ENCODE results near the gene TNRC18. TPM values are rescaled to one million over a fixed set of nuclear protein-coding genes. Genes with fewer than 3 reads are reported as not detected.
A peak's percentile ranks its signal among the peaks of the same experiment; 100 is the strongest.
"Not testable (repeated sequence)": the region's sequence is repeated elsewhere in the genome, so short reads cannot be mapped to it uniquely, and the experiment has no call there.

Gene TNRC18
- total RNA-seq, 1 donor from 2014 or later, result 118 TPM

DNA sequence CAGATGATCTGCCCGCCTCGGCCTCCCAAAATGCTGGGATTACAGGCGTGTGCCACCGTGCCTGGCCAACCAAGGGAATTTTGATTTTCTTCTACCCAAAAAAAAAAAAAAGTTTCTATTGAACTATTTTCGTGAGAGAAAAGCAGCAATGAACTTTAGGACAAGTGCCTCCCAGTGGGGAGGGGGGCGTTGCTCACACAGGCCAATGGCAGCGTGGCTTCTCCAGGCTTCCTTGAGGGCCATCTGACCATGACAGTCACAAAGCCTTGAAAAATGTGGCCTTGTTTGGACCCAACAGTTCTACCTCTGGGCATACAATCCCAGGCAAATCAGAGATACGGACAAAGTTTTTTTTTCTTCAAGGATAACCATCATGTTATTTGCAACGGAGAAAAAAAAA, 56.0 kb downstream of the TNRC18 start:
- Histone ChIP-seq H3K4me1 (peaks cover 23% of the 10 kb centered on the region), H3K27me3 (no peaks in the 10 kb centered on the region), H3K36me3 (peaks cover 54% of the 10 kb centered on the region), H3K9me3 (no peaks in the 10 kb centered on the region), H3K4me3 (no peak overlapping the region), H3K27ac (no peak overlapping the region)
- intact Hi-C loops (cut with DNase I), result no loop called here
- TF ChIP-seq, protein P1, sequence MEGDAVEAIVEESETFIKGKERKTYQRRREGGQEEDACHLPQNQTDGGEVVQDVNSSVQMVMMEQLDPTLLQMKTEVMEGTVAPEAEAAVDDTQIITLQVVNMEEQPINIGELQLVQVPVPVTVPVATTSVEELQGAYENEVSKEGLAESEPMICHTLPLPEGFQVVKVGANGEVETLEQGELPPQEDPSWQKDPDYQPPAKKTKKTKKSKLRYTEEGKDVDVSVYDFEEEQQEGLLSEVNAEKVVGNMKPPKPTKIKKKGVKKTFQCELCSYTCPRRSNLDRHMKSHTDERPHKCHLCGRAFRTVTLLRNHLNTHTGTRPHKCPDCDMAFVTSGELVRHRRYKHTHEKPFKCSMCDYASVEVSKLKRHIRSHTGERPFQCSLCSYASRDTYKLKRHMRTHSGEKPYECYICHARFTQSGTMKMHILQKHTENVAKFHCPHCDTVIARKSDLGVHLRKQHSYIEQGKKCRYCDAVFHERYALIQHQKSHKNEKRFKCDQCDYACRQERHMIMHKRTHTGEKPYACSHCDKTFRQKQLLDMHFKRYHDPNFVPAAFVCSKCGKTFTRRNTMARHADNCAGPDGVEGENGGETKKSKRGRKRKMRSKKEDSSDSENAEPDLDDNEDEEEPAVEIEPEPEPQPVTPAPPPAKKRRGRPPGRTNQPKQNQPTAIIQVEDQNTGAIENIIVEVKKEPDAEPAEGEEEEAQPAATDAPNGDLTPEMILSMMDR (IDR thresholded peaks at IDR 0.05), result no peak
- no peak for DNase-seq
- ATAC-seq, result no peak

DNA sequence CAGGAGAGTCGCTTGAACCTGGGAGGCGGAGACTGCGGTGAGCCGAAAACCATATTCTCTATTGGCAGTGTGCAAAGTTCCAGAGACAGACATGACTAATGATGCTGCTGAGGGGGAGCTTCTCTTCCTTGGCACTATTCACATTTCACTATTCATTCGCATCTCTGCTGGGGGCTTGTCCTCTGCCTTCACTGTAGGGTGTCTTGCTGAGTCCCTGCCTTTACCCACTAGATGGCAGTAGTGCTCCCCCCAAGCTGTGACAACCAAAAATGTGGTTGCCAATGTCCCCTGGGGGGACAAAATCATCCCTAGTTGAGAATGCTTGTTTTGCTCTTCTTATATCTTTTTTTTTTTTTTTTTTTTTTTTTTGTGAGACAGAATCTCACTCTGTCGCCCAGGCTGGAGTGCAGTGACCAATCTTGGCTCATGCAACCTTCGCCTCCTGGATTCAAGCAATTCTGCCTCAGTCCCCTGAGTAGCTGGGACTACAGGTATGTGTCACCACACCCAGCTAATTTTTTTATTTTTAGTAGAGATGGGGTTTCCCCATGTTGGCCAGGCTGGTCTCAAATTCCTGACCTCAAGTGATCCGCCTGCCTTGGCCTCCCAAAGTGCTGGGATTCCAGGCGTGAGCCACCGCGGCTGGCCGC, 57.5 kb downstream of the TNRC18 start:
- Histone ChIP-seq H3K36me3 (peaks cover 54% of the 10 kb centered on the region), H3K4me1 (peaks cover 23% of the 10 kb centered on the region)
- H3K27me3 ChIP-seq; H3K27ac ChIP-seq; H3K9me3 ChIP-seq; intact Hi-C loops (cut with DNase I); DNase-seq; H3K4me3 ChIP-seq: not testable (repeated sequence)
- peak; percentile 78 for ATAC-seq
- TF ChIP-seq, protein P1 (IDR thresholded peaks at IDR 0.05), result peak; percentile 85

DNA sequence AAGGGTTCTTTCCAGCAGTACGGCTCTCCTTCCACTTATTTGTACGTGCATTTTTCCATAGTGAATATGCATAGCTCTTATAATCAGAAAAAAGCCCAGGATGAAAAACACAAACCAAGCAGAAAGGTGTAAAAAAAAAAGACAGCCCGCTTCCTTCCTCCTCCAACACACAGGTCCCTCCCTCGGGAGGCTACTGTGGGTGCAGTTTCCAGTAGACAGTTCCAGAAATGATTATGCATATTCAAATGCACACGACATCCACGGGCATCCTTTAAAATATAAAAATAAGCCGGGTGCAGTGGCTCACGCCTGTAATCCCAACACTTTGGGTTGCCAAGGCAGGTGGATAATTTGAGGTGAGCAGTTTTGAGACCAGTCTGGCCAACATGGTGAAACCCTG, 59.9 kb downstream of the TNRC18 start:
- TF ChIP-seq, protein P1 (IDR thresholded peaks at IDR 0.05), result no peak
- peaks cover 21% of the 10 kb centered on the region for H3K4me1 ChIP-seq
- H3K27ac ChIP-seq, result no peak overlapping the region
- H3K9me3 ChIP-seq, result no peaks in the 10 kb centered on the region
- H3K4me3 ChIP-seq, result no peak overlapping the region
- intact Hi-C loops (cut with DNase I), result no loop called here
- no peaks in the 10 kb centered on the region for H3K27me3 ChIP-seq
- no peak for DNase-seq
- H3K36me3 ChIP-seq, result peaks cover 64% of the 10 kb centered on the region
- ATAC-seq, result no peak

DNA sequence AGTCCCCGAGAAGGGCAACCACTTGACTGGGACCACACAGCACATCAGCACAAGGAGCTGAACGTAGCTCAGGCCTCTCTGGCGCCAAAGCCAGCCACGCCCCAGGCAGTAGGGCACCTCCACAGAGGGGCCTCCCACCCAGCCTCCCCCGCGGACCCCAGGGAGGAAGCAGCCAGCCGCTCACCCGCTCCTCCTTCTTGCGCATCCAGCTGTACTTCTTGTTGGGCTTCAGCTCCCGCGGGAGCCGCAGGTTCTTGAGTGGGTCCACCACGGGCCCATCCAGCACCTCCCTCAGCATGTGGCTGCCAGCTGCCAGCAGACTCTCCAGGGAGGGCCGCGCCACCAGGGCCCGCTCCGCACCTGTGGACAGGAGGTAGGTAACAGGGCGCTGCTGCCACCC, 61.2 kb downstream of the TNRC18 start:
- intact Hi-C loops (cut with DNase I), result no loop called here
- Histone ChIP-seq H3K4me3 (no peak overlapping the region), H3K27ac (no peak overlapping the region), H3K27me3 (no peaks in the 10 kb centered on the region), H3K9me3 (no peaks in the 10 kb centered on the region), H3K36me3 (peaks cover 72% of the 10 kb centered on the region), H3K4me1 (peaks cover 12% of the 10 kb centered on the region)
- no peak for ATAC-seq
- DNase-seq, result no peak
- TF ChIP-seq, protein P1 (IDR thresholded peaks at IDR 0.05), result no peak

DNA sequence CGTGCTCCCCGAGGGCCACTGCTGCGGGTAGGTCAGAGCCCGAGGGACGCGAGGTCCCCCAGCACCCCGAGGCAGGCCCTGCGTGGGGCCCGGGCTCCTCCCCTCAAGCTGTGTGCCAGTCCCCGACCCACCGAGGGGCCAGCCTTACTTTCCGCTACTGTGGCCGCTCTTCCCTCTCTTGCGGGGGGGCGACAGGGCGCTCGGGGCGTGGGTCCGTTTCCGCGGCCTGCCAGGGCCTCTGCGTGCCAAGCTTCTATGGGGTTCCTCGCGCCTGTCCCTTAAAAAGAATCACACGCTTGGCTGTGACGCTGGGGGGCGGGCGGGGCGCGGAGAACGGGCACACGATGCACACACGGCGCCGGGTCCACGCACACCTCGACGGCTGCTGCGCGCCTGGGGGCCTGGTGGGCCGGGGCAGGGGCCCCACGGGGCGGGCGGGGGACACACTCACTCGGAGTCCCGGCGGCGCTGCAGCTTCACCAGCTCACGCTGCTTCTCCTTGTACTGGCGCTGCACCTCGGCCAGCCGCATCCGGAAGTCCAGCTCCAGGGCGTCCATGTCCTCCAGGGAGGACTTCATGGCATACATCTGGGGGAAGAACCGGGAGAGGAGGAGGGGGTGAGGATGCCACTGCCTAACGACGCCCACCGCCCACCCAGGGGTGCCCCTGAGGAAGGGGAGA, 62.0 kb downstream of the TNRC18 start:
- no peak for ATAC-seq
- TF ChIP-seq, protein P1 (IDR thresholded peaks at IDR 0.05), result no peak
- no peak for DNase-seq
- no peak overlapping the region for H3K4me3 ChIP-seq
- H3K9me3 ChIP-seq, result no peaks in the 10 kb centered on the region
- no peaks in the 10 kb centered on the region for H3K27me3 ChIP-seq
- no peak overlapping the region for H3K27ac ChIP-seq
- H3K4me1 ChIP-seq, result peaks cover 10% of the 10 kb centered on the region
- intact Hi-C loops (cut with DNase I), result no loop called here
- peaks cover 75% of the 10 kb centered on the region for H3K36me3 ChIP-seq

Measured in upper lobe of right lung (tissue), 1 donor.